ENCODE results near the gene DGKB. TPM values are rescaled to one million over a fixed set of nuclear protein-coding genes. Genes with fewer than 3 reads are reported as not detected.

Gene DGKB
- total RNA-seq, 1 donor from 2014 or later: not detected

- DNase-seq (ENCODE audit: low read depth in 2 of 2): no peak
Observed at GRCh38 chr7:14585232-14585631, 317.3 kb downstream of the DGKB start.

GRCh38 chr7:14583518-14583917 is 319.0 kb downstream of the DGKB start:
- no peak for DNase-seq (ENCODE audit: low read depth in 2 of 2)

- no peak for DNase-seq (ENCODE audit: low read depth in 2 of 2)
Observed at GRCh38 chr7:14582010-14582409, 320.5 kb downstream of the DGKB start.

- no peak for DNase-seq (ENCODE audit: low read depth in 2 of 2)
Observed at GRCh38 chr7:14579971-14580370, 322.6 kb downstream of the DGKB start.

GRCh38 chr7:14576578-14576977 is 326.0 kb downstream of the DGKB start:
- DNase-seq (ENCODE audit: low read depth in 2 of 2): no peak

- no peak for DNase-seq (ENCODE audit: low read depth in 2 of 2)
Observed at GRCh38 chr7:14570750-14571607, 331.6 kb downstream of the DGKB start.

- DNase-seq (ENCODE audit: low read depth in 2 of 2): no peak
Observed at GRCh38 chr7:14552060-14552459, 350.5 kb downstream of the DGKB start.

GRCh38 chr7:14551310-14551709 is 351.2 kb downstream of the DGKB start:
- no peak for DNase-seq (ENCODE audit: low read depth in 2 of 2)

GRCh38 chr7:14542624-14543023 is 359.9 kb downstream of the DGKB start:
- DNase-seq (ENCODE audit: low read depth in 2 of 2): no peak

- no peak for DNase-seq (ENCODE audit: low read depth in 2 of 2)
Observed at GRCh38 chr7:14521183-14521582, 381.4 kb downstream of the DGKB start.

GRCh38 chr7:14510268-14510667 is 392.3 kb downstream of the DGKB start:
- DNase-seq (ENCODE audit: low read depth in 2 of 2): no peak

GRCh38 chr7:14507617-14508016 is 394.9 kb downstream of the DGKB start:
- peak in 1 of 2 donors; percentile 0 for DNase-seq (ENCODE audit: low read depth in 2 of 2)

GRCh38 chr7:14505906-14506305 is 396.6 kb downstream of the DGKB start:
- no peak for DNase-seq (ENCODE audit: low read depth in 2 of 2)

- no peak for DNase-seq (ENCODE audit: low read depth in 2 of 2)
Observed at GRCh38 chr7:14504134-14504533, 398.4 kb downstream of the DGKB start.

GRCh38 chr7:14503623-14504022 is 398.9 kb downstream of the DGKB start:
- no peak for DNase-seq (ENCODE audit: low read depth in 2 of 2)

- DNase-seq (ENCODE audit: low read depth in 2 of 2): no peak
Observed at GRCh38 chr7:14501436-14501835, 401.1 kb downstream of the DGKB start.

GRCh38 chr7:14497390-14497789 is 405.2 kb downstream of the DGKB start:
- no peak for DNase-seq (ENCODE audit: low read depth in 2 of 2)

GRCh38 chr7:14495633-14496032 is 406.9 kb downstream of the DGKB start:
- no peak for DNase-seq (ENCODE audit: low read depth in 2 of 2)

- no peak for DNase-seq (ENCODE audit: low read depth in 2 of 2)
Observed at GRCh38 chr7:14487701-14488395, 414.7 kb downstream of the DGKB start.

- DNase-seq (ENCODE audit: low read depth in 2 of 2): no peak
Observed at GRCh38 chr7:14483663-14484062, 418.9 kb downstream of the DGKB start.

GRCh38 chr7:14480281-14480680 is 422.3 kb downstream of the DGKB start:
- DNase-seq (ENCODE audit: low read depth in 2 of 2): no peak

GRCh38 chr7:14478834-14479510 is 423.6 kb downstream of the DGKB start:
- no peak for DNase-seq (ENCODE audit: low read depth in 2 of 2)
